Thoracic aorta (tissue), 2 donors: ENCODE measurements around the gene HOXC9. TPM values are rescaled to one million over a fixed set of nuclear protein-coding genes. Genes with fewer than 3 reads are reported as not detected.
A peak's percentile ranks its signal among the peaks of the same experiment; 100 is the strongest.

Experiments
- ATAC-seq: fragments of 150-250 bp; one replicate; pipeline ENCODE4 v1.8.0; 2017; ENCODE audit warnings: low read depth; ENCODE audit not compliant: insufficient number of reproducible peaks, low FRiP score
- DNase-seq: peaks from one replicate; pipeline ENCODE4 v3.0.0-alpha.2; 2020; ENCODE audit warnings: low spot score
- H3K27ac ChIP-seq, 2 donors: fragments of 200-600 bp; sonication (generic); 1 replicate in 1 of 2; 2 replicates in 1 of 2; pipeline ENCODE4 v1.5.1; 2016; ENCODE audit warnings: mild to moderate bottlenecking in 2 of 2, moderate library complexity in 2 of 2
- H3K27me3 ChIP-seq: fragments of 200-600 bp; sonication (generic); replicated peaks from 2 replicates; pipeline ENCODE4 v1.6.0; 2016; ENCODE audit warnings: mild to moderate bottlenecking; ENCODE audit not compliant: insufficient read depth
- H3K36me3 ChIP-seq: fragments of 200-600 bp; sonication (generic); one replicate; pipeline ENCODE4 v1.5.1; 2016
- H3K4me1 ChIP-seq, 2 donors: fragments of 200-600 bp; sonication (generic); 1 replicate in 1 of 2; 2 replicates in 1 of 2; pipeline versions ENCODE4 v1.5.1 to v1.6.0; 2016; ENCODE audit warnings: low read depth in 2 of 2, mild to moderate bottlenecking in 1 of 2; ENCODE audit not compliant: control insufficient read depth in 1 of 2
- H3K4me3 ChIP-seq: fragments of 200-600 bp; sonication (generic); 2 replicates; pipeline ENCODE4 v1.5.1; 2016; ENCODE audit warnings: mild to moderate bottlenecking
- H3K9me3 ChIP-seq: fragments of 200-600 bp; sonication (generic); 2 replicates; pipeline ENCODE4 v1.5.1; 2016
- total RNA-seq, 2 donors: library from RNA; depleted of rRNA; stranded (reverse); fragments of >200 nt; gene quantifications; one replicate each; pipeline versions ENCODE4 v1.1.0 to v1.2.3, GENCODE V29; 2016
- TF ChIP-seq, protein P1 (sequence below): fragments of 200-600 bp; sonication (generic); IDR thresholded peaks from one replicate; pipeline ENCODE4 v1.5.1; 2019; ENCODE audit warnings: antibody characterized with exemption

The HOXC9 gene
- total RNA-seq, 2 donors from 2014 or later = not detected

DNA sequence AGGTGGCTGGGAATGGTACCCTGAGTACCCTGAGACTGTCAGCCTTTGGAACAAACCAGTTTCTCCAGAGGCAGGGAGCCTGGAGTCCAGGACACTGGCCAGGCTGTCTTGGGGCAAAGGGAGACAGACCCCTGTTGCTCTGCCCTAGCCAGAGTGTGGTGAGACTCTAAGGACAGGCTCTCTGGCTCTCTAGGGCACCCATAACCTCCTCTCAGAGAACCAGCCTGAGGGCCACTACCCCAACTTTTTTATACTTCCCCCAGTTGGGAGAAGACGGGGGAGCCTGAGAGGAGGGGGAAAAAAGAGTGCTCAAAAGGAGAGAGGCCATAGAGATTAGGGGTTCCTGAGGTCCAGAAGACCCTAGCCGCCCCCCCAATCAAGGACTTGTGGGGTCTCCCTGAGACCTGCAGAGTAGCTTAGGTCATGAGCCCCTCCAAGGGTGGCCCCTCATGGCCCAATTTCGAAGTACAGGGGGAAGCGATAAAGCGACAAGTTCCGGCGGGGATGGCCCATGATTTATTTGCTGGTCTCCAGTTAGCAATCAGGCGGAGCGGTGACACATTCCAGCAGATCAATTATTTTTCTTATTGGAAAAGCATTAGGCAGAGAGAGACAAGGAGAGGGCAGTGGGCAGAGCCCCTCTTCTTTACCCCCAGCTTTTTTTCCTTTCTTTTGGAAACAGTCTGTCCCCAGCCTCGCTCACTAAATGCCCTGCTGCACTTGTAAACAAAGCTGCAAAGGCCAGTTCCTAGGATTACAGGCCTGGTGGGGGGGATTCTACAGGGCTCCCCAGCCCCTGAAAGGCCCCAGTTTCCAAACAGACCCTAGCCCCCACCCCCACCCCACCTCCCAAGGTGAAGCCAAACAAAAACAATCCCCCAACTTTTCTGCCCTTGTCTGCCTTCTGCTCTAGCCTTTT lies 10.4 kb downstream of the HOXC9 start:
- peaks cover 3 to 25% of the 10 kb centered on the region in 2 donors for H3K4me1 ChIP-seq
- no peaks in the 10 kb centered on the region for H3K36me3 ChIP-seq
- ATAC-seq (no peak), DNase-seq (no peak)
- TF ChIP-seq, protein P1, sequence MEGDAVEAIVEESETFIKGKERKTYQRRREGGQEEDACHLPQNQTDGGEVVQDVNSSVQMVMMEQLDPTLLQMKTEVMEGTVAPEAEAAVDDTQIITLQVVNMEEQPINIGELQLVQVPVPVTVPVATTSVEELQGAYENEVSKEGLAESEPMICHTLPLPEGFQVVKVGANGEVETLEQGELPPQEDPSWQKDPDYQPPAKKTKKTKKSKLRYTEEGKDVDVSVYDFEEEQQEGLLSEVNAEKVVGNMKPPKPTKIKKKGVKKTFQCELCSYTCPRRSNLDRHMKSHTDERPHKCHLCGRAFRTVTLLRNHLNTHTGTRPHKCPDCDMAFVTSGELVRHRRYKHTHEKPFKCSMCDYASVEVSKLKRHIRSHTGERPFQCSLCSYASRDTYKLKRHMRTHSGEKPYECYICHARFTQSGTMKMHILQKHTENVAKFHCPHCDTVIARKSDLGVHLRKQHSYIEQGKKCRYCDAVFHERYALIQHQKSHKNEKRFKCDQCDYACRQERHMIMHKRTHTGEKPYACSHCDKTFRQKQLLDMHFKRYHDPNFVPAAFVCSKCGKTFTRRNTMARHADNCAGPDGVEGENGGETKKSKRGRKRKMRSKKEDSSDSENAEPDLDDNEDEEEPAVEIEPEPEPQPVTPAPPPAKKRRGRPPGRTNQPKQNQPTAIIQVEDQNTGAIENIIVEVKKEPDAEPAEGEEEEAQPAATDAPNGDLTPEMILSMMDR = no peak
- H3K4me3 ChIP-seq = no peak overlapping the region
- H3K9me3 ChIP-seq = no peaks in the 10 kb centered on the region
- H3K27me3 ChIP-seq = no peaks in the 10 kb centered on the region
- H3K27ac ChIP-seq = peak overlapping the region in 1 of 2 donors; percentile 14

DNA sequence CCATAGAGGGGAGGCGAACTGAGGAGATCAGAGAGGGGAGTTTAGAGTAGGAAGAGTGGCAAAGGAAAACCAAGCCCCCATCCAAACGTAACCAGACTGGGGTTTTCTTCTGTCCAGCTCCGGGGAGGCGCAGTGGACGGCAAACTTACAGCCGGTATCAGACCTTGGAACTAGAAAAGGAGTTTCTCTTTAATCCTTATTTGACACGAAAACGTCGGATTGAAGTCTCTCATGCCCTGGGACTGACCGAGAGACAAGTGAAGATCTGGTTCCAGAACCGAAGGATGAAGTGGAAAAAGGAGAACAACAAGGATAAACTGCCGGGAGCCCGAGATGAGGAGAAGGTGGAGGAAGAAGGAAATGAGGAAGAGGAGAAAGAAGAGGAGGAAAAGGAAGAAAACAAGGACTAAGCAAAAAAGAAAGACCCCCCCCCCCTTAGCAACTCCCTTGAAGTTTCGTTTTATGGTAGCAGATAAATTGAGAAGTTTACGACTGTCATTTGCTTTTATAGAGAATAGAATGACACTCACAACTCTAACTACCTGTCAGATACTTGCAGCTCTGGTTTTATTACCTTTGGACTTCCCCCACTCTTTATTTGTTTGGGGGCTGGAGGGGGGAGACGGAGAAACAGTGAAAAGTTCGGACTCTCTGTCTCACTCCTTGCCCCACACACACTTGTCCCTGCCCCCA lies 11.2 kb downstream of the HOXC9 start:
- peaks cover 3 to 20% of the 10 kb centered on the region in 2 donors for H3K4me1 ChIP-seq
- TF ChIP-seq, protein P1 = no peak
- no peaks in the 10 kb centered on the region for H3K36me3 ChIP-seq
- H3K4me3 ChIP-seq = no peak overlapping the region
- H3K27me3 ChIP-seq = no peaks in the 10 kb centered on the region
- DNase-seq (no peak), ATAC-seq (no peak)
- no peak overlapping the region for H3K27ac ChIP-seq
- H3K9me3 ChIP-seq = no peaks in the 10 kb centered on the region

DNA sequence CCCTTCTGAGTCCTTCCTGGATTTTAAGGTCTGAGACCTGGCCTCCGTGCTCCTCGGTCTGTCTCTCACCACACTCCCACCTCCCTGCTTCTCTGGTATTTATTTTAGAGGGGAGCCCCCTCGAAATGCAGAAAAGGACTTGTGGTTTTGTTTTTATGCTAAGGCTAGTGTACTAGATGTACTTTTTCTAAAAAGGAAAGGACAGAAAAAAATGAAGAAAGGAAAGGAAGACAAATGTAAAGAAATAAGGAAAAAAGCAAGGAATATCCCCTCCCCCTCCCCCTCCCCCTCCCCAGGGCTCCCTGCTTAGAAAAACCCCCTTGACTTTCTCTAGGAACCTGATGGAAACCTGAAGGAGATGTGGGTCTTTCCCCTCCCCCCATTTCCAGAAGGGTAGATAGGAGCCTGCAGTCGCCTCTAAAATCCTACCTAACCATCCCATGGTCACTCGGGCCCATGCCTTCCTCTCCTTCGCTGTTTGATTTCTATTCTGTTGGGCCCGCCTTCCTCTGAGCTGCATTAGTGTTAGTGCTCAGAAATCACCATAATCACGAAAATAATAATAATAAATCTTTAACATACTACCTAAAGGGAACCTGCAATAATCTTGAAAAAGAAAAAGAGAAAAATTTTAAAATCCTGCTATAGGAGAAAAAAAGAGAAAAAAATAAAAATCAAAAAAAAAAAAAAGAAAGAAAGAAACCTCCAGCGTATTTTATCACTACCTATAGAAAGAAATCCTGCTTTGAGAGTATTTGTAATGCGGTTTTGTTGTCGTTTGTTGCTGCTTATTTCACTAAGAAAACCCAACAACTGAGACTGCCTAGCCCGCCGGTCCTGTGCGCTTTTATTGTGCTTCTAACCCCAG lies 11.9 kb downstream of the HOXC9 start:
- Histone ChIP-seq H3K36me3 (no peaks in the 10 kb centered on the region), H3K9me3 (no peaks in the 10 kb centered on the region), H3K4me1 (peaks cover 3 to 17% of the 10 kb centered on the region in 2 donors), H3K27ac (no peak overlapping the region), H3K27me3 (no peaks in the 10 kb centered on the region), H3K4me3 (no peak overlapping the region)
- no peak for ATAC-seq
- DNase-seq = no peak
- TF ChIP-seq, protein P1 = no peak

DNA sequence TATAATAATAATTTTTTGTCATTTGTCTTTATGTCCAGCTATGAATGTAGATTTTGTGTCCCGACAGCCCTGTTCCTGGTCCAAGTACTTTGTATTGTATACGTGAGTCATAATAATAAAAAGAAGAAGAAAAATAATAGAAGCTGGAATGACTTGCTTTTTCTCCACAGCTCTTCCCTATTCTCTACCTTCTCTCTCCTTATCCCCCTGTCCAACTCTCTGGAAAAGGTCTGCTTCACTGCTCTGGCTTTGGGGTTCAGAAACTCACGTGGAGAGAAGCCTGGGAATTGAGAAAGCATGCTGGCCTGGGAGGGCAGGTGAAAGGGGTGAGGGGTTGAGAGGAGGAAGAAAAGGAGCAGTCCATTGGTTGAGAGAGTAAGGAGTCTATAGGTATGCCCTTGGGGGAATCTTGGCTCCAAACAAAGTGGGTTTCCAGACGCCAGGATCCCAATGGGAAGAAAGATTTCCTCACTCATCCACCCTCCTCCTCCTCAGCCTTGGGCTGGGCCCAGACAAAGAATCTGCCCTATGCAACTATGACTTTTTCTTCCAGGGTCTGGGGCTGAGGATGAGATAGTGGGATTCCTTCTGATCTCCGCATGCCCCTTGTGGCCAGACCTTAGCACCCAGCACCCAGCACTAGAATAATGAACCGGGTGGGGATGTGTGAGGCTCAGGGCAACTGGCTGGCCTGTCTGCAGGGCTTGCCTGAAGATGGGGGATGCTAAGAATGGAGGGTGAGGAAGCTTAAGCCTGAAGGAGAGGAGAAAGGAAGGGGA lies 12.9 kb downstream of the HOXC9 start:
- H3K9me3 ChIP-seq = no peaks in the 10 kb centered on the region
- no peak for DNase-seq

More for the DNA sequence above, 12.9 kb downstream of the HOXC9 start:
- Histone ChIP-seq H3K27me3 (no peaks in the 10 kb centered on the region), H3K36me3 (no peaks in the 10 kb centered on the region), H3K27ac (no peak overlapping the region), H3K4me1 (peaks cover 3 to 17% of the 10 kb centered on the region in 2 donors), H3K4me3 (no peak overlapping the region)
- TF ChIP-seq, protein P1 = no peak
- no peak for ATAC-seq
